ENCODE data around the gene GRIK4.

- TF ChIP-seq GATA2 (IDR thresholded peaks at IDR 0.05; ENCODE audit: low read depth, low read length) (no peak), GATA3 (IDR thresholded peaks at IDR 0.05; ENCODE audit: low read depth, low read length) (no peak)
Observed at GRCh38 chr11:120867988-120868387, 356.4 kb downstream of the GRIK4 start.
